ENCODE measurements around the gene IER5.
"Not testable (repeated sequence)": the region's sequence is repeated elsewhere in the genome, so short reads cannot be mapped to it uniquely, and the experiment has no call there.

Gene IER5

GRCh38 chr1:181115971-181116370, 27.5 kb downstream of the IER5 start:
- ATAC-seq: not testable (repeated sequence)

GRCh38 chr1:181116819-181117390, 28.4 kb downstream of the IER5 start:
- ATAC-seq: no peak

- ATAC-seq: no peak
Measured at GRCh38 chr1:181117648-181118449, 29.3 kb downstream of the IER5 start.

- ATAC-seq: no peak
Measured at GRCh38 chr1:181119093-181119989, 30.8 kb downstream of the IER5 start.

GRCh38 chr1:181120924-181121323, 32.4 kb downstream of the IER5 start:
- ATAC-seq: no peak

- no peak for ATAC-seq
Measured at GRCh38 chr1:181121498-181121897, 33.0 kb downstream of the IER5 start.

- ATAC-seq: no peak
Measured at GRCh38 chr1:181122222-181122621, 33.7 kb downstream of the IER5 start.

- peak in 1 of 2 donors; percentile 20 for ATAC-seq
Measured at GRCh38 chr1:181123173-181123572, 34.7 kb downstream of the IER5 start.

- ATAC-seq: no peak
Measured at GRCh38 chr1:181124291-181124751, 35.8 kb downstream of the IER5 start.

- no peak for ATAC-seq
Measured at GRCh38 chr1:181126289-181126688, 37.8 kb downstream of the IER5 start.

- ATAC-seq: no peak
Measured at GRCh38 chr1:181126871-181127587, 38.5 kb downstream of the IER5 start.

- ATAC-seq: no peak
Measured at GRCh38 chr1:181127898-181128453, 39.5 kb downstream of the IER5 start.

- no peak for ATAC-seq
Measured at GRCh38 chr1:181128592-181129497, 40.3 kb downstream of the IER5 start.

GRCh38 chr1:181129771-181130606, 41.5 kb downstream of the IER5 start:
- no peak for ATAC-seq

GRCh38 chr1:181131255-181131941, 42.9 kb downstream of the IER5 start:
- no peak for ATAC-seq

GRCh38 chr1:181133441-181133951, 45.0 kb downstream of the IER5 start:
- ATAC-seq: no peak

GRCh38 chr1:181133969-181134418, 45.5 kb downstream of the IER5 start:
- ATAC-seq: no peak

- peak; percentile 54 to 65 for ATAC-seq
Measured at GRCh38 chr1:181134543-181135436, 46.3 kb downstream of the IER5 start.
